ENCODE results near the gene NFIA. TPM values are rescaled to one million over a fixed set of nuclear protein-coding genes. Genes with fewer than 3 reads are reported as not detected.

NFIA gene
- total RNA-seq, 4 donors from 2014 or later = 27.9 to 79.9 (median 36.7) TPM

GRCh38 chr1:61182480-61182879, 100.1 kb downstream of the NFIA start:
- Histone ChIP-seq H3K4me1 (peaks cover 22 to 91% (median 39%) of the 10 kb centered on the region in 3 donors), H3K36me3 (no peaks in the 10 kb centered on the region), H3K9me3 (no peaks in the 10 kb centered on the region), H3K4me3 (no peak overlapping the region), H3K27ac (peak overlapping the region in 3 of 4 donors; percentile 2 to 87 (median 81)), H3K27me3 (no peaks in the 10 kb centered on the region)
- intact Hi-C loops (cut with DNase I) = no loop called here
- no peak for DNase-seq
- TF ChIP-seq POLR2A (IDR thresholded peaks at IDR 0.05) = no peak
- TF ChIP-seq CTCF (IDR thresholded peaks at IDR 0.05) = no peak
- 81 to 85% methylated on average over 3 of the region's 3 CpGs for WGBS, 2 donors

GRCh38 chr1:61183471-61184039, 101.2 kb downstream of the NFIA start:
- intact Hi-C loops (cut with DNase I) = no loop called here
- TF ChIP-seq POLR2A (IDR thresholded peaks at IDR 0.05) (no peak), CTCF (IDR thresholded peaks at IDR 0.05) (no peak)
- DNase-seq = no peak

GRCh38 chr1:61184040-61184713, 101.8 kb downstream of the NFIA start:
- H3K36me3 ChIP-seq = no peaks in the 10 kb centered on the region
- WGBS, 2 donors = 10 to 24% methylated on average over 16 to 17 of the region's 17 CpGs
- H3K9me3 ChIP-seq = no peaks in the 10 kb centered on the region
- TF ChIP-seq POLR2A (IDR thresholded peaks at IDR 0.05) = no peak
- peak overlapping the region; percentile 65 to 87 (median 82) for H3K27ac ChIP-seq
- no peaks in the 10 kb centered on the region for H3K27me3 ChIP-seq
- peak overlapping the region; percentile 8 to 55 (median 34) for H3K4me3 ChIP-seq
- peak; percentile 7 for DNase-seq
- H3K4me1 ChIP-seq = peaks cover 22 to 89% (median 39%) of the 10 kb centered on the region in 3 donors
- intact Hi-C loops (cut with DNase I) = no loop called here

More at GRCh38 chr1:61183471-61184039, 101.2 kb downstream of the NFIA start:
- peaks cover 22 to 91% (median 39%) of the 10 kb centered on the region in 3 donors for H3K4me1 ChIP-seq
- H3K27me3 ChIP-seq = no peaks in the 10 kb centered on the region
- no peaks in the 10 kb centered on the region for H3K9me3 ChIP-seq
- H3K27ac ChIP-seq = peak overlapping the region; percentile 65 to 87 (median 82)
- WGBS, 2 donors = 21 to 34% methylated on average over 8 to 9 of the region's 9 CpGs
- H3K36me3 ChIP-seq = no peaks in the 10 kb centered on the region
- H3K4me3 ChIP-seq = peak overlapping the region; percentile 8 to 55 (median 34)

GRCh38 chr1:61184714-61185106, 102.3 kb downstream of the NFIA start:
- no peak for DNase-seq
- WGBS, 2 donors = 6 to 13% methylated on average over 3 of the region's 3 CpGs
- Histone ChIP-seq H3K4me3 (peak overlapping the region; percentile 8 to 55 (median 34)), H3K36me3 (no peaks in the 10 kb centered on the region), H3K27me3 (no peaks in the 10 kb centered on the region), H3K9me3 (no peaks in the 10 kb centered on the region), H3K27ac (peak overlapping the region; percentile 65 to 87 (median 82)), H3K4me1 (peaks cover 22 to 86% (median 39%) of the 10 kb centered on the region in 3 donors)
- intact Hi-C loops (cut with DNase I) = no loop called here
- no peak for TF ChIP-seq CTCF (IDR thresholded peaks at IDR 0.05)
- TF ChIP-seq POLR2A (IDR thresholded peaks at IDR 0.05) = no peak

GRCh38 chr1:61186753-61187152, 104.4 kb downstream of the NFIA start:
- Histone ChIP-seq H3K27ac (peak overlapping the region in 3 of 4 donors; percentile 29 to 65 (median 46)), H3K4me1 (peaks cover 22 to 88% (median 39%) of the 10 kb centered on the region in 3 donors), H3K36me3 (no peaks in the 10 kb centered on the region), H3K9me3 (no peaks in the 10 kb centered on the region), H3K27me3 (no peaks in the 10 kb centered on the region), H3K4me3 (no peak overlapping the region)
- no peak for DNase-seq
- intact Hi-C loops (cut with DNase I) = no loop called here
- WGBS, 2 donors = 28 to 66% methylated on average over 1 of the region's 1 CpG
- TF ChIP-seq CTCF (IDR thresholded peaks at IDR 0.05) (no peak), POLR2A (IDR thresholded peaks at IDR 0.05) (no peak)

Data from esophagus squamous epithelium (tissue), 5 donors.